ENCODE data around the gene UNC13C.

- TF ChIP-seq CTCF (IDR thresholded peaks at IDR 0.05; ENCODE audit: extremely low read depth in 1 of 2, insufficient read depth in 1 of 2, low read depth in 1 of 2, low read length in 2 of 2) (no peak), POLR2A (IDR thresholded peaks at IDR 0.05; ENCODE audit: low read depth, low read length) (no peak), EZH2 (IDR thresholded peaks at IDR 0.05; ENCODE audit: borderline replicate concordance, low read depth, low read length, severe bottlenecking) (no peak), MYC (IDR thresholded peaks at IDR 0.05; ENCODE audit: low read depth, low read length) (no peak), POLR2AphosphoS5 (IDR thresholded peaks at IDR 0.05; ENCODE audit: insufficient read depth, low read depth, low read length) (no peak), JUN (IDR thresholded peaks at IDR 0.05; ENCODE audit: borderline replicate concordance, insufficient read depth, insufficient read length, low read depth) (no peak), MAX (IDR thresholded peaks at IDR 0.05; ENCODE audit: insufficient read depth, insufficient read length) (no peak)
Measured at GRCh38 chr15:54033869-54034458, 55.7 kb downstream of the UNC13C start.

All from endothelial cell of umbilical vein (primary cell).